ENCODE measurements around the gene ABR. TPM values are rescaled to one million over a fixed set of nuclear protein-coding genes. Genes with fewer than 3 reads are reported as not detected.
A peak's percentile ranks its signal among the peaks of the same experiment; 100 is the strongest.

ABR gene
- total and polyA plus RNA-seq, 2 of the 13 experiments (the other 11 are each of a cell fraction or from before 2014, with no cell fraction given) = 12.4 to 40.4 TPM

DNA sequence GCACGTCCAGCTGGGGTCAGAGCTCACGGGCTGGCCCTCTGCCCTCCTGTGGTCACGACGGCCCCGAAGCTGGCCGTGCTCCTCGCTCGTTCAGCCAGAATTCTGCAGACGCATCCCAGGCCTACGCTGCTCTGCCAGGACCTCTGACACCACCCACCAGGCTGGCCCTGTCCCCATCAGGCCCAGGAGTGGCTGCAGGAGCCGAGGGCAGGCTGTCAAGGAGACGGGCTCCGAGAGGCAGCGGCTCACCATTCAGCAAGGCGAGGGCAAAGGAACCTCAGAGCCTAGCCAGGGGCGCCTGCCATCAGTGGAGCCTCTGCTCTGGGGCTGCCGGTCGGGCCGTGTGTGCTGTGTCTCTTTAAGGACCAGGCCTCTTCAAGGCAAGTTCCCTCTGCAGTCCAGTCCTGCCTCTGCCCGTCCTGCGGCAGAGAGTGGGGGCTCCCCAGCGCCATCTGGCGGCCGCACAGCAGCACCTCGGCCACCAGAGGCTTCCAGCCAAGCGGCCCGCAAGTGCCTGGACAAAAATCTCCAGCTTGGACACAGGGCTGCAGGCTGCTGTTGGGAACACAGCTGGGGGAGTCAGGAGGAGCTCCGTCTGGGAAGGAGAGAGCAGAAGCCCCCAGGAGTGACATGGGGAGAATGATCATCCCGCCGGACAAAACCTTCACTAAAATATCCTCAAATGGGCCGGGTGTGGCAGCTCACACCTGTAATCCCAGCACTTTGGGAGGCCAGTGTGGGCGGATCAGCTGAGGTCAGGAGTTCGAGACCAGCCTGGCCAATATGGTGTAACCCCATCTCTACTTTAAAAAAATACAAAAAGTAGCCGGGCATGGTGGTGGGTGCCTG, 7.4 kb upstream of the ABR start (continued):
- TF ChIP-seq, protein P1, sequence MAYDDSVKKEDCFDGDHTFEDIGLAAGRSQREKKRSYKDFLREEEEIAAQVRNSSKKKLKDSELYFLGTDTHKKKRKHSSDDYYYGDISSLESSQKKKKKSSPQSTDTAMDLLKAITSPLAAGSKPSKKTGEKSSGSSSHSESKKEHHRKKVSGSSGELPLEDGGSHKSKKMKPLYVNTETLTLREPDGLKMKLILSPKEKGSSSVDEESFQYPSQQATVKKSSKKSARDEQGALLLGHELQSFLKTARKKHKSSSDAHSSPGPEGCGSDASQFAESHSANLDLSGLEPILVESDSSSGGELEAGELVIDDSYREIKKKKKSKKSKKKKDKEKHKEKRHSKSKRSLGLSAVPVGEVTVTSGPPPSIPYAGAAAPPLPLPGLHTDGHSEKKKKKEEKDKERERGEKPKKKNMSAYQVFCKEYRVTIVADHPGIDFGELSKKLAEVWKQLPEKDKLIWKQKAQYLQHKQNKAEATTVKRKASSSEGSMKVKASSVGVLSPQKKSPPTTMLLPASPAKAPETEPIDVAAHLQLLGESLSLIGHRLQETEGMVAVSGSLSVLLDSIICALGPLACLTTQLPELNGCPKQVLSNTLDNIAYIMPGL (CRISPR knock-in tag; IDR thresholded peaks at IDR 0.05; ENCODE audit: borderline replicate concordance in 1 of 2, low read depth in 1 of 2) = peak; percentile 29 to 80; a peak in 2 of 4 replicates
- TF ChIP-seq, protein P2, sequence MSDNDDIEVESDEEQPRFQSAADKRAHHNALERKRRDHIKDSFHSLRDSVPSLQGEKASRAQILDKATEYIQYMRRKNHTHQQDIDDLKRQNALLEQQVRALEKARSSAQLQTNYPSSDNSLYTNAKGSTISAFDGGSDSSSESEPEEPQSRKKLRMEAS (IDR thresholded peaks at IDR 0.05) = 0 out of 2 replicates have a peak, but pooled peaks have one; percentile 27
- 0 out of 2 replicates have a peak, but pooled peaks have one; percentile 17 for TF ChIP-seq FOSL2 (CRISPR knock-in tag; IDR thresholded peaks at IDR 0.05)
- no peak for TF ChIP-seq ZKSCAN1 (IDR thresholded peaks at IDR 0.05; ENCODE audit: low read length)
- no peak for TF ChIP-seq ZNF264 (CRISPR knock-in tag; IDR thresholded peaks at IDR 0.05)
- TF ChIP-seq, protein P3, sequence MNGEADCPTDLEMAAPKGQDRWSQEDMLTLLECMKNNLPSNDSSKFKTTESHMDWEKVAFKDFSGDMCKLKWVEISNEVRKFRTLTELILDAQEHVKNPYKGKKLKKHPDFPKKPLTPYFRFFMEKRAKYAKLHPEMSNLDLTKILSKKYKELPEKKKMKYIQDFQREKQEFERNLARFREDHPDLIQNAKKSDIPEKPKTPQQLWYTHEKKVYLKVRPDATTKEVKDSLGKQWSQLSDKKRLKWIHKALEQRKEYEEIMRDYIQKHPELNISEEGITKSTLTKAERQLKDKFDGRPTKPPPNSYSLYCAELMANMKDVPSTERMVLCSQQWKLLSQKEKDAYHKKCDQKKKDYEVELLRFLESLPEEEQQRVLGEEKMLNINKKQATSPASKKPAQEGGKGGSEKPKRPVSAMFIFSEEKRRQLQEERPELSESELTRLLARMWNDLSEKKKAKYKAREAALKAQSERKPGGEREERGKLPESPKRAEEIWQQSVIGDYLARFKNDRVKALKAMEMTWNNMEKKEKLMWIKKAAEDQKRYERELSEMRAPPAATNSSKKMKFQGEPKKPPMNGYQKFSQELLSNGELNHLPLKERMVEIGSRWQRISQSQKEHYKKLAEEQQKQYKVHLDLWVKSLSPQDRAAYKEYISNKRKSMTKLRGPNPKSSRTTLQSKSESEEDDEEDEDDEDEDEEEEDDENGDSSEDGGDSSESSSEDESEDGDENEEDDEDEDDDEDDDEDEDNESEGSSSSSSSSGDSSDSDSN (CRISPR knock-in tag; IDR thresholded peaks at IDR 0.05) = 0 out of 2 replicates have a peak, but pooled peaks have one; percentile 22
- TF ChIP-seq, protein P4, sequence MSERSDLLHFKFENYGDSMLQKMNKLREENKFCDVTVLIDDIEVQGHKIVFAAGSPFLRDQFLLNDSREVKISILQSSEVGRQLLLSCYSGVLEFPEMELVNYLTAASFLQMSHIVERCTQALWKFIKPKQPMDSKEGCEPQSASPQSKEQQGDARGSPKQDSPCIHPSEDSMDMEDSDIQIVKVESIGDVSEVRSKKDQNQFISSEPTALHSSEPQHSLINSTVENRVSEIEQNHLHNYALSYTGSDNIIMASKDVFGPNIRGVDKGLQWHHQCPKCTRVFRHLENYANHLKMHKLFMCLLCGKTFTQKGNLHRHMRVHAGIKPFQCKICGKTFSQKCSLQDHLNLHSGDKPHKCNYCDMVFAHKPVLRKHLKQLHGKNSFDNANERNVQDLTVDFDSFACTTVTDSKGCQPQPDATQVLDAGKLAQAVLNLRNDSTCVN (CRISPR knock-in tag; IDR thresholded peaks at IDR 0.05; ENCODE audit: borderline replicate concordance) = peak; percentile 35; the same call in 1 of the 2 replicates
- TF ChIP-seq ZNF274 (CRISPR knock-in tag; IDR thresholded peaks at IDR 0.05) = 0 out of 2 replicates have a peak, but pooled peaks have one; percentile 39
- TF ChIP-seq HNRNPLL (IDR thresholded peaks at IDR 0.05; ENCODE audit: low read depth, low read length, poor library complexity, severe bottlenecking) = peak; percentile 30
- TF ChIP-seq THAP11 (CRISPR knock-in tag; IDR thresholded peaks at IDR 0.05) = 0 out of 2 replicates have a peak, but pooled peaks have one; percentile 19
- no peak for TF ChIP-seq ZNF547 (CRISPR knock-in tag; IDR thresholded peaks at IDR 0.05)
- TF ChIP-seq, protein P5, sequence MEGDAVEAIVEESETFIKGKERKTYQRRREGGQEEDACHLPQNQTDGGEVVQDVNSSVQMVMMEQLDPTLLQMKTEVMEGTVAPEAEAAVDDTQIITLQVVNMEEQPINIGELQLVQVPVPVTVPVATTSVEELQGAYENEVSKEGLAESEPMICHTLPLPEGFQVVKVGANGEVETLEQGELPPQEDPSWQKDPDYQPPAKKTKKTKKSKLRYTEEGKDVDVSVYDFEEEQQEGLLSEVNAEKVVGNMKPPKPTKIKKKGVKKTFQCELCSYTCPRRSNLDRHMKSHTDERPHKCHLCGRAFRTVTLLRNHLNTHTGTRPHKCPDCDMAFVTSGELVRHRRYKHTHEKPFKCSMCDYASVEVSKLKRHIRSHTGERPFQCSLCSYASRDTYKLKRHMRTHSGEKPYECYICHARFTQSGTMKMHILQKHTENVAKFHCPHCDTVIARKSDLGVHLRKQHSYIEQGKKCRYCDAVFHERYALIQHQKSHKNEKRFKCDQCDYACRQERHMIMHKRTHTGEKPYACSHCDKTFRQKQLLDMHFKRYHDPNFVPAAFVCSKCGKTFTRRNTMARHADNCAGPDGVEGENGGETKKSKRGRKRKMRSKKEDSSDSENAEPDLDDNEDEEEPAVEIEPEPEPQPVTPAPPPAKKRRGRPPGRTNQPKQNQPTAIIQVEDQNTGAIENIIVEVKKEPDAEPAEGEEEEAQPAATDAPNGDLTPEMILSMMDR (CRISPR knock-in tag; IDR thresholded peaks at IDR 0.05) = peak; percentile 97
- peak; percentile 55; the same call in 1 of the 2 replicates for TF ChIP-seq GABPB1 (CRISPR knock-in tag; IDR thresholded peaks at IDR 0.05)
- TF ChIP-seq ZFX (CRISPR knock-in tag; IDR thresholded peaks at IDR 0.05; ENCODE audit: low read depth) = peak; percentile 54; the same call in 1 of the 2 replicates
- TF ChIP-seq SCMH1 (CRISPR knock-in tag; IDR thresholded peaks at IDR 0.05; ENCODE audit: borderline replicate concordance) = no peak
- peak; percentile 57; the same call in 1 of the 2 replicates for TF ChIP-seq KDM2A (CRISPR knock-in tag; IDR thresholded peaks at IDR 0.05; ENCODE audit: borderline replicate concordance, low read depth)
- TF ChIP-seq, protein P6, sequence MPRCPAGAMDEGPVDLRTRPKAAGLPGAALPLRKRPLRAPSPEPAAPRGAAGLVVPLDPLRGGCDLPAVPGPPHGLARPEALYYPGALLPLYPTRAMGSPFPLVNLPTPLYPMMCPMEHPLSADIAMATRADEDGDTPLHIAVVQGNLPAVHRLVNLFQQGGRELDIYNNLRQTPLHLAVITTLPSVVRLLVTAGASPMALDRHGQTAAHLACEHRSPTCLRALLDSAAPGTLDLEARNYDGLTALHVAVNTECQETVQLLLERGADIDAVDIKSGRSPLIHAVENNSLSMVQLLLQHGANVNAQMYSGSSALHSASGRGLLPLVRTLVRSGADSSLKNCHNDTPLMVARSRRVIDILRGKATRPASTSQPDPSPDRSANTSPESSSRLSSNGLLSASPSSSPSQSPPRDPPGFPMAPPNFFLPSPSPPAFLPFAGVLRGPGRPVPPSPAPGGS (CRISPR knock-in tag; IDR thresholded peaks at IDR 0.05) = peak; percentile 63
